ENCODE data around the gene TCERG1. TPM values are rescaled to one million over a fixed set of nuclear protein-coding genes. Genes with fewer than 3 reads are reported as not detected.

Gene TCERG1
- polyA plus RNA-seq, 1 donor from 2014 or later, result 238 TPM

DNA sequence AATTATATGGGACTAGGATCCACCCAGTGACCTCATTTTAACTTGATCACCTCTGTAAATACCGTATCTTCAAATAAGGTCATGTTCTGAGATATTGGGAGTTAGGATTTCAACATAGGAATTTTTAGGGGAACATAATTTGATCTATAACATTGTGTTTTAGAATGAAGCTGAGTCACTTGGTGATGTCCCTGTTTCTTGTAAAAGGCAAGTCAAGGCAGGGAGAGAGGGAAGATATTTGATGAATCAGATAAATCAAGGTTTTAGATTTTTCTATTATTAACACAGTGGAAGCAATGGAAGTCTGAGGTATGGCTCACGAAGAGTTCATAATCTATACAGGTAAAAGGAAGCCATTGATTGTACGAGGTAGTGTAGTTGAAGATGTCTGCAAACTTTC lies 80.7 kb downstream of the TCERG1 start:
- Histone ChIP-seq H3K27me3 (ENCODE audit: insufficient read depth, low read depth, low read length) (no peaks in the 10 kb centered on the region), H3K4me3 (ENCODE audit: low read length) (no peak overlapping the region), H2AFZ (ENCODE audit: low read depth, low read length) (no peak overlapping the region), H3F3A (ENCODE audit: insufficient read depth, low read length, poor library complexity, severe bottlenecking) (no peaks in the 10 kb centered on the region), H3K9me2 (ENCODE audit: insufficient read depth, low read length) (no peaks in the 10 kb centered on the region), H3K4me2 (ENCODE audit: low read length) (no peak overlapping the region), H4K20me1 (ENCODE audit: insufficient read depth) (no peaks in the 10 kb centered on the region), H3K79me2 (replicated peaks; ENCODE audit: insufficient read depth, low read length) (no peaks in the 10 kb centered on the region), H3K36me3 (ENCODE audit: insufficient read depth, low read length) (no peaks in the 10 kb centered on the region), H3K9me3 (ENCODE audit: low read length) (no peaks in the 10 kb centered on the region), H3K9ac (ENCODE audit: low read length) (no peak overlapping the region), H3K27ac (ENCODE audit: low read length) (no peak overlapping the region)
- TF ChIP-seq POLR2AphosphoS5 (IDR thresholded peaks at IDR 0.05), result no peak
- no peak for TF ChIP-seq EP300 (conservative IDR thresholded peaks at IDR 0.05; ENCODE audit: poor library complexity, severe bottlenecking)
- TF ChIP-seq, protein P1, sequence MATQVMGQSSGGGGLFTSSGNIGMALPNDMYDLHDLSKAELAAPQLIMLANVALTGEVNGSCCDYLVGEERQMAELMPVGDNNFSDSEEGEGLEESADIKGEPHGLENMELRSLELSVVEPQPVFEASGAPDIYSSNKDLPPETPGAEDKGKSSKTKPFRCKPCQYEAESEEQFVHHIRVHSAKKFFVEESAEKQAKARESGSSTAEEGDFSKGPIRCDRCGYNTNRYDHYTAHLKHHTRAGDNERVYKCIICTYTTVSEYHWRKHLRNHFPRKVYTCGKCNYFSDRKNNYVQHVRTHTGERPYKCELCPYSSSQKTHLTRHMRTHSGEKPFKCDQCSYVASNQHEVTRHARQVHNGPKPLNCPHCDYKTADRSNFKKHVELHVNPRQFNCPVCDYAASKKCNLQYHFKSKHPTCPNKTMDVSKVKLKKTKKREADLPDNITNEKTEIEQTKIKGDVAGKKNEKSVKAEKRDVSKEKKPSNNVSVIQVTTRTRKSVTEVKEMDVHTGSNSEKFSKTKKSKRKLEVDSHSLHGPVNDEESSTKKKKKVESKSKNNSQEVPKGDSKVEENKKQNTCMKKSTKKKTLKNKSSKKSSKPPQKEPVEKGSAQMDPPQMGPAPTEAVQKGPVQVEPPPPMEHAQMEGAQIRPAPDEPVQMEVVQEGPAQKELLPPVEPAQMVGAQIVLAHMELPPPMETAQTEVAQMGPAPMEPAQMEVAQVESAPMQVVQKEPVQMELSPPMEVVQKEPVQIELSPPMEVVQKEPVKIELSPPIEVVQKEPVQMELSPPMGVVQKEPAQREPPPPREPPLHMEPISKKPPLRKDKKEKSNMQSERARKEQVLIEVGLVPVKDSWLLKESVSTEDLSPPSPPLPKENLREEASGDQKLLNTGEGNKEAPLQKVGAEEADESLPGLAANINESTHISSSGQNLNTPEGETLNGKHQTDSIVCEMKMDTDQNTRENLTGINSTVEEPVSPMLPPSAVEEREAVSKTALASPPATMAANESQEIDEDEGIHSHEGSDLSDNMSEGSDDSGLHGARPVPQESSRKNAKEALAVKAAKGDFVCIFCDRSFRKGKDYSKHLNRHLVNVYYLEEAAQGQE (IDR thresholded peaks at IDR 0.05; ENCODE audit: borderline replicate concordance), result no peak
- TF ChIP-seq SMC3 (conservative IDR thresholded peaks at IDR 0.05; ENCODE audit: poor library complexity), result no peak
- no peak for TF ChIP-seq RAD21 (conservative IDR thresholded peaks at IDR 0.05)
- no peak for TF ChIP-seq TAF1 (IDR thresholded peaks at IDR 0.05; ENCODE audit: low read depth)
- no peak for TF ChIP-seq EZH2 (IDR thresholded peaks at IDR 0.05; ENCODE audit: borderline replicate concordance, insufficient read depth, low read length, poor library complexity, severe bottlenecking)
- no peak for TF ChIP-seq MXI1 (conservative IDR thresholded peaks at IDR 0.05; ENCODE audit: poor library complexity, severe bottlenecking)
- TF ChIP-seq, protein P2, sequence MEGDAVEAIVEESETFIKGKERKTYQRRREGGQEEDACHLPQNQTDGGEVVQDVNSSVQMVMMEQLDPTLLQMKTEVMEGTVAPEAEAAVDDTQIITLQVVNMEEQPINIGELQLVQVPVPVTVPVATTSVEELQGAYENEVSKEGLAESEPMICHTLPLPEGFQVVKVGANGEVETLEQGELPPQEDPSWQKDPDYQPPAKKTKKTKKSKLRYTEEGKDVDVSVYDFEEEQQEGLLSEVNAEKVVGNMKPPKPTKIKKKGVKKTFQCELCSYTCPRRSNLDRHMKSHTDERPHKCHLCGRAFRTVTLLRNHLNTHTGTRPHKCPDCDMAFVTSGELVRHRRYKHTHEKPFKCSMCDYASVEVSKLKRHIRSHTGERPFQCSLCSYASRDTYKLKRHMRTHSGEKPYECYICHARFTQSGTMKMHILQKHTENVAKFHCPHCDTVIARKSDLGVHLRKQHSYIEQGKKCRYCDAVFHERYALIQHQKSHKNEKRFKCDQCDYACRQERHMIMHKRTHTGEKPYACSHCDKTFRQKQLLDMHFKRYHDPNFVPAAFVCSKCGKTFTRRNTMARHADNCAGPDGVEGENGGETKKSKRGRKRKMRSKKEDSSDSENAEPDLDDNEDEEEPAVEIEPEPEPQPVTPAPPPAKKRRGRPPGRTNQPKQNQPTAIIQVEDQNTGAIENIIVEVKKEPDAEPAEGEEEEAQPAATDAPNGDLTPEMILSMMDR (IDR thresholded peaks at IDR 0.05; ENCODE audit: poor library complexity, severe bottlenecking), result no peak

DNA sequence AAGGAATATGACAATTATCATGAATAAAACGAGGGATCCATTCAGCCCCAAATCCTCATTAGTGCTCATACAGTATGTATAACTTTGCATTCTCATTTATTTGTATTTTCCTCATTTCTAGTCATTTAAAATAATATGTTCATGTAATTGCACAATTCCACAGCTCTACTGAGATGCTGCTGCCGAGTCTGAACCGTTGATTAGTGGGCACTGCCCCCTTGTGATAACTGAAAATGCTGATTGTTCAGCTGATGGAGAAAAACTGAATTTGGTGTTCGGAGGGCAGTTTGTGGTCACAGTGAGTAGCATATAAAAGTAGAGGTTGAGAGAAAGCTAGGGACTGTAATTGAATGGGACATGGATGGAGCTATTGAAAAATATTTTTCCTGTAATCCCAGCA lies 81.1 kb downstream of the TCERG1 start:
- Histone ChIP-seq H3K27me3 (ENCODE audit: insufficient read depth, low read depth, low read length) (no peaks in the 10 kb centered on the region), H3K79me2 (replicated peaks; ENCODE audit: insufficient read depth, low read length) (no peaks in the 10 kb centered on the region), H3K36me3 (ENCODE audit: insufficient read depth, low read length) (no peaks in the 10 kb centered on the region), H2AFZ (ENCODE audit: low read depth, low read length) (no peak overlapping the region), H3K9me2 (ENCODE audit: insufficient read depth, low read length) (no peaks in the 10 kb centered on the region), H3K9me3 (ENCODE audit: low read length) (no peaks in the 10 kb centered on the region), H3K27ac (ENCODE audit: low read length) (no peak overlapping the region), H3K9ac (ENCODE audit: low read length) (no peak overlapping the region), H4K20me1 (ENCODE audit: insufficient read depth) (no peaks in the 10 kb centered on the region), H3F3A (ENCODE audit: insufficient read depth, low read length, poor library complexity, severe bottlenecking) (no peaks in the 10 kb centered on the region), H3K4me3 (ENCODE audit: low read length) (no peak overlapping the region), H3K4me2 (ENCODE audit: low read length) (no peak overlapping the region)
- no peak for TF ChIP-seq MXI1 (conservative IDR thresholded peaks at IDR 0.05; ENCODE audit: poor library complexity, severe bottlenecking)
- TF ChIP-seq RAD21 (conservative IDR thresholded peaks at IDR 0.05), result peak; percentile 52
- TF ChIP-seq, protein P2 (IDR thresholded peaks at IDR 0.05; ENCODE audit: poor library complexity, severe bottlenecking), result peak; percentile 41

All from neural cell (in vitro differentiated cells).